Measurements from ENCODE around the gene DNASE2.

DNA sequence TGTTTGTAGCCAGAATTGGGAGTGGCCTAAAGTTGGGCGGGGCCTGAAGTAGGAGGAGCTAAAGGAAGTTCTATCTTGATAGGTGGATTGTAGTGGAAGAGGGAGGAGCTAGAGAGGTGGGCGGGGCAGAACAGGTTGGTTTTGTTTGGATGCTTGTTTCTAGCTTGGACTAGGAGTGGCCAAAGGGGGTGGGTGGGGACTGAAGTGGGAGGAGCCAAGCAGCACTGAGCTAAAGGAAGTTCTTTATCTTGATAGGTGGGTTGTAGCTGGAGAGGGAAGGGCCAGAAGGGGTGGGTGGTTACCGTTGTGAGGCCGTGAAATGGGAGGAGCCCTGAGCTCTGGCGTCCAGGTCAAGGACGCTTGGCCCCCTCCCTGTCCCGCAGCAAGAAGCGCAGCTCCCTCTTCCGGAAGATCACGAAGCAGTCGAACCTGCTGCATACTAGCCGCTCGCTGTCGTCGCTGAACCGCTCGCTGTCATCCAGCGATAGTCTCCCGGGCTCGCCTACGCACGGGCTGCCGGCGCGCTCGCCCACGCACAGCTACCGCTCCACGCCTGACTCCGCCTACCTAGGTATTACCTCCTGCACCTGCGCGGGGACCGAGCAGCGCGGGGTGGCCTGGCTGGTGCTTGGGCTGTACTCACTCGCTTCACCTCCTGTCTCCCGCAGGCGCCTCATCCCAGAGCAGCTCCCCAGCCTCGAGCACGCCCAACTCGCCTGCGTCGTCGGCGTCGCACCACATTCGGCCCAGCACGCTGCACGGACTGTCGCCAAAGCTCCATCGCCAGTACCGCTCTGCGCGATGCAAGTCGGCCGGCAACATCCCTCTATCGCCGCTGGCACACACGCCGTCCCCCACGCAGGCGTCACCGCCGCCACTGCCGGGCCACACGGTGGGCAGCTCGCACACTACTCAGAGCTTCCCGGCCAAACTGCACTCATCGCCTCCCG, 8.0 kb downstream of the DNASE2 start:
- TF ChIP-seq POLR2AphosphoS5 (IDR thresholded peaks at IDR 0.05; ENCODE audit: low read depth) = no peak
- TF ChIP-seq, protein P1, sequence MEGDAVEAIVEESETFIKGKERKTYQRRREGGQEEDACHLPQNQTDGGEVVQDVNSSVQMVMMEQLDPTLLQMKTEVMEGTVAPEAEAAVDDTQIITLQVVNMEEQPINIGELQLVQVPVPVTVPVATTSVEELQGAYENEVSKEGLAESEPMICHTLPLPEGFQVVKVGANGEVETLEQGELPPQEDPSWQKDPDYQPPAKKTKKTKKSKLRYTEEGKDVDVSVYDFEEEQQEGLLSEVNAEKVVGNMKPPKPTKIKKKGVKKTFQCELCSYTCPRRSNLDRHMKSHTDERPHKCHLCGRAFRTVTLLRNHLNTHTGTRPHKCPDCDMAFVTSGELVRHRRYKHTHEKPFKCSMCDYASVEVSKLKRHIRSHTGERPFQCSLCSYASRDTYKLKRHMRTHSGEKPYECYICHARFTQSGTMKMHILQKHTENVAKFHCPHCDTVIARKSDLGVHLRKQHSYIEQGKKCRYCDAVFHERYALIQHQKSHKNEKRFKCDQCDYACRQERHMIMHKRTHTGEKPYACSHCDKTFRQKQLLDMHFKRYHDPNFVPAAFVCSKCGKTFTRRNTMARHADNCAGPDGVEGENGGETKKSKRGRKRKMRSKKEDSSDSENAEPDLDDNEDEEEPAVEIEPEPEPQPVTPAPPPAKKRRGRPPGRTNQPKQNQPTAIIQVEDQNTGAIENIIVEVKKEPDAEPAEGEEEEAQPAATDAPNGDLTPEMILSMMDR (IDR thresholded peaks at IDR 0.05; ENCODE audit: insufficient read depth, low read length) = no peak
- TF ChIP-seq, protein P2, sequence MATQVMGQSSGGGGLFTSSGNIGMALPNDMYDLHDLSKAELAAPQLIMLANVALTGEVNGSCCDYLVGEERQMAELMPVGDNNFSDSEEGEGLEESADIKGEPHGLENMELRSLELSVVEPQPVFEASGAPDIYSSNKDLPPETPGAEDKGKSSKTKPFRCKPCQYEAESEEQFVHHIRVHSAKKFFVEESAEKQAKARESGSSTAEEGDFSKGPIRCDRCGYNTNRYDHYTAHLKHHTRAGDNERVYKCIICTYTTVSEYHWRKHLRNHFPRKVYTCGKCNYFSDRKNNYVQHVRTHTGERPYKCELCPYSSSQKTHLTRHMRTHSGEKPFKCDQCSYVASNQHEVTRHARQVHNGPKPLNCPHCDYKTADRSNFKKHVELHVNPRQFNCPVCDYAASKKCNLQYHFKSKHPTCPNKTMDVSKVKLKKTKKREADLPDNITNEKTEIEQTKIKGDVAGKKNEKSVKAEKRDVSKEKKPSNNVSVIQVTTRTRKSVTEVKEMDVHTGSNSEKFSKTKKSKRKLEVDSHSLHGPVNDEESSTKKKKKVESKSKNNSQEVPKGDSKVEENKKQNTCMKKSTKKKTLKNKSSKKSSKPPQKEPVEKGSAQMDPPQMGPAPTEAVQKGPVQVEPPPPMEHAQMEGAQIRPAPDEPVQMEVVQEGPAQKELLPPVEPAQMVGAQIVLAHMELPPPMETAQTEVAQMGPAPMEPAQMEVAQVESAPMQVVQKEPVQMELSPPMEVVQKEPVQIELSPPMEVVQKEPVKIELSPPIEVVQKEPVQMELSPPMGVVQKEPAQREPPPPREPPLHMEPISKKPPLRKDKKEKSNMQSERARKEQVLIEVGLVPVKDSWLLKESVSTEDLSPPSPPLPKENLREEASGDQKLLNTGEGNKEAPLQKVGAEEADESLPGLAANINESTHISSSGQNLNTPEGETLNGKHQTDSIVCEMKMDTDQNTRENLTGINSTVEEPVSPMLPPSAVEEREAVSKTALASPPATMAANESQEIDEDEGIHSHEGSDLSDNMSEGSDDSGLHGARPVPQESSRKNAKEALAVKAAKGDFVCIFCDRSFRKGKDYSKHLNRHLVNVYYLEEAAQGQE (IDR thresholded peaks at IDR 0.05; ENCODE audit: insufficient replicate concordance, low read depth) = no peak

Data from HL-60 (cell line).